Natural killer cell (primary cell): ENCODE results near the gene FLYWCH1. TPM values are rescaled to one million over a fixed set of nuclear protein-coding genes. Genes with fewer than 3 reads are reported as not detected.
"Not testable (repeated sequence)": the region's sequence is repeated elsewhere in the genome, so short reads cannot be mapped to it uniquely, and the experiment has no call there.

Experiments
- ATAC-seq, 3 donors: fragments of 150-1000 bp in 2 of 3; fragments of 200-7000 bp in 1 of 3; cut with Tn5 transposase; 1 replicate in 1 of 3; 2 replicates in 2 of 3; pipeline ENCODE4 v1.10.0; 2021; ENCODE audit warnings: mild to moderate bottlenecking in 2 of 3, moderate library complexity in 2 of 3
- DNase-seq, 2 donors: peaks; one replicate each; pipeline versions ENCODE4 v3.0.0 to v3.0.0-alpha.2; 2013 to 2021; ENCODE audit warnings: mixed read lengths in 1 of 2
- H3K27ac ChIP-seq: one replicate; pipeline ENCODE4 v1.5.1; 2013; ENCODE audit warnings: mild to moderate bottlenecking, low read length
- H3K27me3 ChIP-seq: one replicate; pipeline ENCODE4 v1.6.1; 2013; ENCODE audit warnings: low read length; ENCODE audit not compliant: control insufficient read depth, insufficient read depth
- H3K36me3 ChIP-seq: one replicate; pipeline ENCODE4 v1.6.1; 2013; ENCODE audit warnings: low read length; ENCODE audit not compliant: control insufficient read depth, insufficient read depth
- H3K4me1 ChIP-seq: one replicate; pipeline ENCODE4 v1.6.1; 2013; ENCODE audit warnings: low read length; ENCODE audit not compliant: control insufficient read depth, insufficient read depth
- H3K4me3 ChIP-seq: one replicate; pipeline ENCODE4 v1.5.1; 2013; ENCODE audit warnings: low read length
- H3K9me3 ChIP-seq: one replicate; pipeline ENCODE4 v1.6.1; 2013; ENCODE audit warnings: low read length; ENCODE audit not compliant: control insufficient read depth, insufficient read depth
- H3K27ac Mint-ChIP-seq, 2 donors: one replicate each; pipeline ENCODE4 v1.8.0; 2022; ENCODE audit warnings: mild to moderate bottlenecking in 2 of 2, mixed read lengths in 2 of 2, moderate library complexity in 1 of 2
- H3K27me3 Mint-ChIP-seq, 2 donors: one replicate each; pipeline ENCODE4 v1.8.0; 2022; ENCODE audit warnings: low read depth in 2 of 2, mixed read lengths in 2 of 2
- H3K36me3 Mint-ChIP-seq: one replicate; pipeline ENCODE4 v1.8.0; 2022; ENCODE audit warnings: mixed read lengths
- H3K4me1 Mint-ChIP-seq, 2 donors: one replicate each; pipeline ENCODE4 v1.8.0; 2022; ENCODE audit warnings: mixed read lengths in 2 of 2
- H3K4me3 Mint-ChIP-seq: one replicate; pipeline ENCODE4 v1.8.0; 2022; ENCODE audit warnings: mild to moderate bottlenecking, moderate library complexity, mixed read lengths
- H3K9me3 Mint-ChIP-seq, 2 donors: one replicate each; pipeline ENCODE4 v1.8.0; 2022; ENCODE audit warnings: mixed read lengths in 2 of 2
- CTCF ChIP-seq: fragments of 200-600 bp; IDR thresholded peaks from one replicate; pipeline ENCODE4 v1.8.0; 2022; ENCODE audit warnings: antibody characterized with exemption
- WGBS: methylation state at CpG from one replicate; pipeline ENCODE4 v1.1.7; 2013; ENCODE audit warnings: missing lambda C conversion rate; ENCODE audit not compliant: insufficient coverage; 5-methylcytosine and 5-hydroxymethylcytosine counted together
- intact Hi-C: fragments of 100-400 bp; cut with micrococcal nuclease; formaldehyde crosslinking; loops from one replicate; pipeline ENCODE4 v1.14.2; 2022
- total RNA-seq, 4 donors: library from RNA; stranded (reverse); fragments of 120-200 nt in 1 of 4; gene quantifications; one replicate each; pipeline versions ENCODE4 v1.2.3 to v1.2.4, GENCODE V29; 2013 to 2022

FLYWCH1 gene
- total RNA-seq, 3 donors from 2014 or later (not counting 1 experiment from before 2014, with no cell fraction given), result 85.1 to 148 (median 130) TPM

GRCh38 chr16:2930236-2930635 is 18.5 kb downstream of the FLYWCH1 start:
- Histone ChIP-seq H3K4me3 (no peak overlapping the region), H3K4me1 (peaks cover 7% of the 10 kb centered on the region), H3K36me3 (peaks cover 20% of the 10 kb centered on the region), H3K27ac (no peak overlapping the region), H3K9me3 (no peaks in the 10 kb centered on the region), H3K27me3 (no peaks in the 10 kb centered on the region)
- ATAC-seq, result no peak
- H3K4me1 Mint-ChIP-seq, result peaks cover 15 to 16% of the 10 kb centered on the region in 2 donors
- H3K9me3 Mint-ChIP-seq, result no peaks in the 10 kb centered on the region
- 95% methylated on average over 15 of the region's 15 CpGs for WGBS
- intact Hi-C loops, result no loop called here
- no peak for TF ChIP-seq CTCF
- peaks cover 6% of the 10 kb centered on the region for H3K36me3 Mint-ChIP-seq
- DNase-seq, result no peak
- H3K27me3 Mint-ChIP-seq, result no peaks in the 10 kb centered on the region
- no peak overlapping the region for H3K27ac Mint-ChIP-seq
- no peak overlapping the region for H3K4me3 Mint-ChIP-seq

GRCh38 chr16:2931231-2931914 is 19.6 kb downstream of the FLYWCH1 start:
- H3K36me3 Mint-ChIP-seq, H3K27ac Mint-ChIP-seq, ATAC-seq, H3K4me3 Mint-ChIP-seq, H3K4me3 ChIP-seq, H3K27me3 ChIP-seq, DNase-seq, H3K27ac ChIP-seq, H3K9me3 ChIP-seq, H3K4me1 ChIP-seq, intact Hi-C loops, H3K9me3 Mint-ChIP-seq, H3K27me3 Mint-ChIP-seq: not testable (repeated sequence)
- 89% methylated on average over 11 of the region's 13 CpGs for WGBS
- H3K4me1 Mint-ChIP-seq, result peaks cover 10 to 15% of the 10 kb centered on the region in 2 donors
- peaks cover 21% of the 10 kb centered on the region for H3K36me3 ChIP-seq

GRCh38 chr16:2933136-2933535 is 21.4 kb downstream of the FLYWCH1 start:
- H3K9me3 Mint-ChIP-seq, result no peaks in the 10 kb centered on the region
- ATAC-seq (no peak), DNase-seq (no peak)
- WGBS, result 97% methylated on average over 30 of the region's 30 CpGs
- H3K36me3 Mint-ChIP-seq, result peaks cover 6% of the 10 kb centered on the region
- no peak for TF ChIP-seq CTCF
- H3K4me3 Mint-ChIP-seq, result no peak overlapping the region
- Histone ChIP-seq H3K4me3 (no peak overlapping the region), H3K4me1 (no peaks in the 10 kb centered on the region), H3K9me3 (no peaks in the 10 kb centered on the region), H3K27me3 (no peaks in the 10 kb centered on the region), H3K36me3 (peaks cover 34% of the 10 kb centered on the region), H3K27ac (no peak overlapping the region)
- intact Hi-C loops, result no loop called here
- H3K27me3 Mint-ChIP-seq, result no peaks in the 10 kb centered on the region
- peaks cover 0 to 5% of the 10 kb centered on the region in 2 donors for H3K4me1 Mint-ChIP-seq
- H3K27ac Mint-ChIP-seq, result no peak overlapping the region

- Histone ChIP-seq H3K27me3 (no peaks in the 10 kb centered on the region), H3K4me3 (no peak overlapping the region), H3K9me3 (no peaks in the 10 kb centered on the region), H3K4me1 (no peaks in the 10 kb centered on the region), H3K27ac (no peak overlapping the region), H3K36me3 (peaks cover 37% of the 10 kb centered on the region)
- Mint-ChIP-seq H3K36me3 (peaks cover 6% of the 10 kb centered on the region), H3K9me3 (no peaks in the 10 kb centered on the region), H3K27me3 (no peaks in the 10 kb centered on the region), H3K4me1 (peaks cover 0 to 5% of the 10 kb centered on the region in 2 donors), H3K4me3 (no peak overlapping the region), H3K27ac (no peak overlapping the region)
- no peak for TF ChIP-seq CTCF
- DNase-seq, result no peak
- ATAC-seq, result no peak
- 92% methylated on average over 22 of the region's 22 CpGs for WGBS
- intact Hi-C loops, result no loop called here
Observed at GRCh38 chr16:2933701-2934100, 22.0 kb downstream of the FLYWCH1 start.
